Caco-2 (cell line): ENCODE data around the gene CTCF. TPM values are rescaled to one million over a fixed set of nuclear protein-coding genes. Genes with fewer than 3 reads are reported as not detected.

Experiments
- BruUV-seq: library from RNA; stranded (reverse); fragments of 400-500 nt; replicated peaks from 2 replicates; lab custom pipeline; 2021; lab: Mats Ljungman, UMichigan
- CTCF ChIA-PET: fragments of 300-600 bp; sonication (Branson Sonifier 250); formaldehyde crosslinking; loops from one replicate; lab custom pipeline; 2022; ENCODE audit warnings: antibody characterized with exemption; lab: Charles Lee
- POLR2A ChIA-PET: fragments of 300-600 bp; sonication (Branson Sonifier 250); formaldehyde crosslinking; loops from one replicate; lab custom pipeline; 2022; ENCODE audit warnings: antibody characterized with exemption; lab: Charles Lee
- DNase-seq, 2 experiments: peaks; one replicate each; pipeline versions ENCODE4 v3.0.0 to v3.0.0-alpha.2; 2020 to 2022
- H3K27me3 ChIP-seq: replicated peaks from 2 replicates; pipeline ENCODE4 v1.6.0; 2011; ENCODE audit warnings: low read length; ENCODE audit not compliant: control insufficient read depth, insufficient read depth
- H3K36me3 ChIP-seq: 2 replicates; pipeline ENCODE4 v1.5.1; 2011; ENCODE audit warnings: low read length; ENCODE audit not compliant: control insufficient read depth, insufficient read depth
- H3K4me1 ChIP-seq: fragments of 250-450 bp; sonication (Bioruptor Pico); 2 replicates; pipeline ENCODE4 v1.5.1; 2020; ENCODE audit warnings: mild to moderate bottlenecking
- H3K4me3 ChIP-seq: 2 replicates; pipeline ENCODE4 v1.5.1; 2011; ENCODE audit warnings: low read depth, mild to moderate bottlenecking, control low read depth, low read length
- H3K9me3 ChIP-seq: fragments of 250-450 bp; sonication (Bioruptor Pico); 2 replicates; pipeline ENCODE4 v1.5.1; 2020; ENCODE audit warnings: mild to moderate bottlenecking, moderate library complexity
- H3K27ac Mint-ChIP-seq: one replicate; pipeline ENCODE4 v1.8.0; 2022; ENCODE audit warnings: mixed read lengths; ENCODE audit not compliant: unreplicated experiment
- H3K27me3 Mint-ChIP-seq: one replicate; pipeline ENCODE4 v1.8.0; 2022; ENCODE audit warnings: mixed read lengths; ENCODE audit not compliant: insufficient read depth, unreplicated experiment
- H3K36me3 Mint-ChIP-seq: one replicate; pipeline ENCODE4 v1.8.0; 2022; ENCODE audit warnings: mild to moderate bottlenecking, mixed read lengths; ENCODE audit not compliant: insufficient read depth, unreplicated experiment
- H3K4me1 Mint-ChIP-seq: one replicate; pipeline ENCODE4 v1.8.0; 2022; ENCODE audit warnings: low read depth, mixed read lengths; ENCODE audit not compliant: unreplicated experiment
- H3K4me3 Mint-ChIP-seq: one replicate; pipeline ENCODE4 v1.8.0; 2022; ENCODE audit warnings: mild to moderate bottlenecking, moderate library complexity, mixed read lengths; ENCODE audit not compliant: unreplicated experiment
- H3K9me3 Mint-ChIP-seq: one replicate; pipeline ENCODE4 v1.8.0; 2022; ENCODE audit warnings: mixed read lengths; ENCODE audit not compliant: unreplicated experiment
- CTCF ChIP-seq, 2 experiments: fragments of 200-600 bp in 1 of 2; IDR thresholded peaks; 1 replicate in 1 of 2; 2 replicates in 1 of 2; pipeline versions ENCODE4 v1.5.1 to v1.8.0; 2011 to 2022; ENCODE audit warnings: antibody characterized with exemption in 1 of 2, control low read depth in 1 of 2, inconsistent platforms in 1 of 2, low read depth in 1 of 2, low read length in 1 of 2, mild to moderate bottlenecking in 1 of 2, moderate library complexity in 1 of 2; ENCODE audit not compliant: insufficient read depth in 1 of 2, severe bottlenecking in 1 of 2, unreplicated experiment in 1 of 2
- intact Hi-C: fragments of 100-400 bp; cut with micrococcal nuclease; formaldehyde crosslinking; loops from one replicate; pipeline ENCODE4 v1.10.0; 2022; ENCODE audit not compliant: unreplicated experiment
- total RNA-seq: library from RNA; stranded (reverse); gene quantifications from 2 replicates; pipeline ENCODE4 v1.2.3, GENCODE V29; 2022

The CTCF gene
- total RNA-seq, 1 experiment from 2014 or later = 67.8 TPM

DNA sequence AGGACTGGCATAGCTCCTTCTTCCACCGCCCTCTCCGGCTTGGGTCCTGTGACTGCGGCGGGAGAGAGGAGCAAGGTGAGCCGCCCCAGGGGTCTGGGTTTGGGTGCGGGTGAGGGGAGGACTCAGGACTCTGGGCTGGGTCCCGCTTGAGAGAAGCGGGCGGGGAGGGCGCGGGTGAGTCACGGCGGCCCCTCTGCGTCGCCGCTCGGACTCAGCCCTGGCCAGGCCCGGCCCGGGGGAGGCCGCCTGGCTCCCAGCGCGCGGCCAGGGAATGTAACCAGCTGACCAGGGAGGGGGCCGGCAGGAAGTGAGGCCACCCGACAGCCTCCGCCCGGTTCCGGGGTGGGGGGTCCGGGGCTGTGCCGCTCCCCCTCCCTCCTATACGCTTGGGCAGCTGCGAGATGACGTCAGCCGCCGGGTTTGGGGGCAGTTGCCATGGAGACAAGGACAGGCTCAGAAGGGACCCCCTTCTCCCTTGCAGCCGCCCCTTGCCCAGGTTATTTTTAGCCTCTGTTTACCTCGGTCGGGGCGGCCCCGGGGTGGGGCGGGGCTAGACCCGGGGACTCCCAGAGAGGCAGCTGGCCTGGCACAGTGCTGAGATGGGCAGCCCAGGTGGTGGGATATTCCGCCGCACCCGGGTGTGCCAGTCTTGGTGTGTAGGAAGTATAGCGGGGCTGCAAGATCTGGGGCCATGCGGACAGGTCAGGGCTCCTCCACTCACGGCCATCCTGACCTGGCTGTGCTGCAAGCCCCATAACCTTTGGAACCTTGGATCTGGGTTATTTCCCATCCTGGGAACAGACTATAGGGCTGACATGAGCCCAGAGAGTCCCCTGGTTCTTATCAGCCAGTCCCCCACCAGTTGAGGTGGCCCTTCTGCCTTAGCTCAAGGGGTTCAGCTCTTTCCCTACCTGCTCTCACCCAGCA, 32.0 kb upstream of the CTCF start:
- POLR2A ChIA-PET = interaction anchor here (0.5 kb wide), 1 partner anchor 110 kb away, joined by 6 read pairs; no protein-coding TSS in a partner anchor
- Mint-ChIP-seq H3K27me3 (no peaks in the 10 kb centered on the region), H3K36me3 (peaks cover 16% of the 10 kb centered on the region), H3K4me3 (peak overlapping the region; percentile 78), H3K4me1 (peaks cover 42% of the 10 kb centered on the region), H3K27ac (peak overlapping the region; percentile 18), H3K9me3 (no peaks in the 10 kb centered on the region)
- TF ChIP-seq CTCF (IDR thresholded peaks at IDR 0.05; ENCODE audit: insufficient read depth in 1 of 2, low read depth in 1 of 2, low read length in 1 of 2, severe bottlenecking in 1 of 2, unreplicated experiment in 1 of 2) = no peak
- no peaks in the 10 kb centered on the region for H3K9me3 ChIP-seq
- peaks cover 40% of the 10 kb centered on the region for H3K4me1 ChIP-seq
- H3K27me3 ChIP-seq = no peaks in the 10 kb centered on the region
- BruUV-seq = no TSS peak
- H3K4me3 ChIP-seq = peak overlapping the region; percentile 85
- intact Hi-C loops = no loop called here
- H3K36me3 ChIP-seq = no peaks in the 10 kb centered on the region
- peak; percentile 56 to 62 for DNase-seq
- CTCF ChIA-PET = interaction anchor here (1.0 to 2.9 kb wide), 4 partner anchors 9 to 276 kb away, joined by 3 to 37 read pairs (median 4); partner anchors contain the start of genes CTCF, RANBP10 and TSNAXIP1

GRCh38 chr16:67531247-67531646, 31.1 kb upstream of the CTCF start:
- Histone ChIP-seq H3K4me3 (no peak overlapping the region), H3K36me3 (no peaks in the 10 kb centered on the region)
- peak overlapping the region; percentile 78 for H3K4me3 Mint-ChIP-seq

More at GRCh38 chr16:67531247-67531646, 31.1 kb upstream of the CTCF start:
- H3K9me3 ChIP-seq = no peaks in the 10 kb centered on the region
- ChIA-PET CTCF (interaction anchor here (0.9 to 2.9 kb wide), 2 partner anchors 10 to 112 kb away, joined by 3 to 37 read pairs; no protein-coding TSS in a partner anchor), POLR2A (no interaction called here)
- Mint-ChIP-seq H3K9me3 (no peaks in the 10 kb centered on the region), H3K36me3 (peaks cover 16% of the 10 kb centered on the region), H3K27me3 (no peaks in the 10 kb centered on the region), H3K27ac (no peak overlapping the region), H3K4me1 (peaks cover 44% of the 10 kb centered on the region)
- no peak for TF ChIP-seq CTCF (IDR thresholded peaks at IDR 0.05; ENCODE audit: insufficient read depth in 1 of 2, low read depth in 1 of 2, low read length in 1 of 2, severe bottlenecking in 1 of 2, unreplicated experiment in 1 of 2)
- no TSS peak for BruUV-seq
- H3K27me3 ChIP-seq = no peaks in the 10 kb centered on the region
- no peak for DNase-seq
- H3K4me1 ChIP-seq = peaks cover 31% of the 10 kb centered on the region
- intact Hi-C loops = no loop called here
